ENCODE data around the gene EPS8L3.

The EPS8L3 gene

DNA sequence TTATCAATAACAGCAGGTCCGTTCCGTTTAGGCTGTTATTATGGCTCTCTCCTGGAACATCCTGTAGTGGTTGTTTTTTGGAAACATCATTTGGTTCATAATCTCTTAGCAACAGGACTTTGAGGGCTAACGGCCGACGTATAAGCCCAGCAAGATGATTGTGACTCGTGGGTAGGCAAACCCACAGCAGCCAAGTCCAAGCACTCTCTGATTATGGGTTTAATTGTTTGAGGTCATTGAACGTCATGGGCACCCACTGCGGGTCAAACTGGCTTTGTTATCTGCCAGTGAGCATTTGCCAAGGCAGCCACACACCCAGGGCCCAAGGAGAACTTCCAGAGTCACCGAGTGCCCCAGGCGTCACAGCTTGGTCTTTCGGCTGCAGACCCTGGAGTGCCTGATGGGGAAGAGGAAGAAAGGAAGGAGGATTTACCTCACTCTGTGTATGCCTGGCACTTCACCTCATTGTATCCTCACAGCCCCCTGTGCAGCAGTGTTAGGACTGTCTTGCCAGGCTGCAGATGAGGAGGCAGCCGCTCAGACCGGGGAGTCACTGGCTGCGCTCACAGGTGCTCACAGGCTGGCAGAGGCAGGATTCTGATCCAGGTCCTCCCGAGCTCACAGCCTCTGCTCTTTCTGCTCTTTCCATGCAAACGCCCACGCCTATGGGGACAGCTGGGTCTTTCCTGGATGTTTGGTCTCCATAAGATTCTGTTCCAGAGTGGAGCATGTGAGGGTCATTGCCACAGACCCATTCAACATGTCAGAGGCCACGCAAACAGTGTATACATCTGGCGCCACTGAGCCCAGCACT is 30.8 kb upstream of the EPS8L3 start:
- no peak for DNase-seq
- no peaks in the 10 kb centered on the region for H3K9me3 Mint-ChIP-seq
- H3K4me1 Mint-ChIP-seq: peaks cover 60% of the 10 kb centered on the region
- H3K27me3 Mint-ChIP-seq (ENCODE audit: low read depth, poor library complexity): peaks cover 5% of the 10 kb centered on the region
- TF ChIP-seq, protein P1, sequence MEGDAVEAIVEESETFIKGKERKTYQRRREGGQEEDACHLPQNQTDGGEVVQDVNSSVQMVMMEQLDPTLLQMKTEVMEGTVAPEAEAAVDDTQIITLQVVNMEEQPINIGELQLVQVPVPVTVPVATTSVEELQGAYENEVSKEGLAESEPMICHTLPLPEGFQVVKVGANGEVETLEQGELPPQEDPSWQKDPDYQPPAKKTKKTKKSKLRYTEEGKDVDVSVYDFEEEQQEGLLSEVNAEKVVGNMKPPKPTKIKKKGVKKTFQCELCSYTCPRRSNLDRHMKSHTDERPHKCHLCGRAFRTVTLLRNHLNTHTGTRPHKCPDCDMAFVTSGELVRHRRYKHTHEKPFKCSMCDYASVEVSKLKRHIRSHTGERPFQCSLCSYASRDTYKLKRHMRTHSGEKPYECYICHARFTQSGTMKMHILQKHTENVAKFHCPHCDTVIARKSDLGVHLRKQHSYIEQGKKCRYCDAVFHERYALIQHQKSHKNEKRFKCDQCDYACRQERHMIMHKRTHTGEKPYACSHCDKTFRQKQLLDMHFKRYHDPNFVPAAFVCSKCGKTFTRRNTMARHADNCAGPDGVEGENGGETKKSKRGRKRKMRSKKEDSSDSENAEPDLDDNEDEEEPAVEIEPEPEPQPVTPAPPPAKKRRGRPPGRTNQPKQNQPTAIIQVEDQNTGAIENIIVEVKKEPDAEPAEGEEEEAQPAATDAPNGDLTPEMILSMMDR (IDR thresholded peaks at IDR 0.05): no peak
- no peak overlapping the region for H3K27ac Mint-ChIP-seq
- H3K4me3 Mint-ChIP-seq: no peak overlapping the region
- no peaks in the 10 kb centered on the region for H3K36me3 Mint-ChIP-seq (ENCODE audit: low read depth)

DNA sequence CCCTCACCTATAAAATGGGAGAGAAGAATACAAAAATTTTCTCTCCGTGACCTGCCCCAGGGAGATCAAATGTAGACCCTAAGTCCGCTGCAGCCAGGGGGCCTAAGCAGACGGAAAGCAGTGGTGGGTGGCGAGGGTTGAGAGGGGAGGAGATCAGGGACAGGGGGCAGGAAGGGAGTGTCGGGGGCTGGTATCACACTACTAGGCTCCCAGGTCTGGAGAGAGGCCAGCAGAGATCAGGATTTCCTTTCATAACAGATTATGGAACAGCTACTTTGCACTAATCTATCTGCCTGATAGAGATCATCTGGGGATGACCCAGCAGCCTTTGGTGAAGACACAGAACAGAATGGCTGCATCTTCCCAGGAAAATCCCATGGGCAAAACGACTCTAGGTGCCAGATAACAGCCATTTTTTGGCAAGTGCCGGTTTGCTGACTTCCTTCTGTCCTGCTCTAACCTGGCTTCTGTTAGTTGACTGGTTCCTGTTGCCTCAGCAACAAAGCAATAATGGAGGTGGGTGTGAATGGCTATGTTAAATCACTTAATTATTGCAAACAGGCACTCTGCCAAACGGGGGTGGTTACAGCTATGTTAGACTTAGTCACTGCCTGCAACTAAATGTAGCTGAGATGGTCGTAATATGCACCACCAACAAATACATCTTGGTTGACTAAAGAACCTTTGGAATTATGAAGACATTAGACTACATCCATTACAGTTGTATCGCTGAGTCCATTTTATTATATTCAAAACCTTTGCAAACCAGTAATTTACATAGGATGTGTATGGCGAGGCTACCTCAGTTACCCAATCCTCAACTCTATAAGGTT is 30.0 kb upstream of the EPS8L3 start:
- H3K4me1 Mint-ChIP-seq: peaks cover 68% of the 10 kb centered on the region
- no peaks in the 10 kb centered on the region for H3K36me3 Mint-ChIP-seq (ENCODE audit: low read depth)
- H3K9me3 Mint-ChIP-seq: no peaks in the 10 kb centered on the region
- peak overlapping the region; percentile 55 for H3K27ac Mint-ChIP-seq
- DNase-seq: no peak
- H3K4me3 Mint-ChIP-seq: peak overlapping the region; percentile 53
- peaks cover 5% of the 10 kb centered on the region for H3K27me3 Mint-ChIP-seq (ENCODE audit: low read depth, poor library complexity)
- TF ChIP-seq, protein P1 (IDR thresholded peaks at IDR 0.05): no peak

DNA sequence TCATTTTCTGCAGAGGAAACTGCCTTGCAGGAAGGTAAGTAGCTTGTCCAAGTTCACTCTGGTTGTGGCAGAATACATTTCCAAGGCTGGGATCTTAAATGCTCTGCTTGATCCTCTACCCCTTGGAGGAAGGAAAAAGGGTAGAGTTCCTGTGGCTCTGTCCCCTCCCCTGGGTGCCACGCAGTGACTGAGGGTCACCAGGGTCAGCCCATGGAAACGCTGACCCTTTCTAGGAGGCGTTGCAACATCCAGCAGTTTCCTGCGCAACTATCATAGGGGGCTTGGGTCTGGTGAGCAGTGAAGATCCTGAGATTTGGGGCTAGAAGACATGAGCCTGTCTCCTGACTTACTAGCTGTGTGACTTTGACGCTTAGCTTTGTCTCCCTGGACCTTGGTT is 29.4 kb upstream of the EPS8L3 start:
- TF ChIP-seq, protein P1 (IDR thresholded peaks at IDR 0.05): no peak
- H3K36me3 Mint-ChIP-seq (ENCODE audit: low read depth): no peaks in the 10 kb centered on the region
- no peaks in the 10 kb centered on the region for H3K9me3 Mint-ChIP-seq
- peak overlapping the region; percentile 53 for H3K4me3 Mint-ChIP-seq
- peaks cover under 1% of the 10 kb centered on the region for H3K27me3 Mint-ChIP-seq (ENCODE audit: low read depth, poor library complexity)
- DNase-seq: no peak
- H3K27ac Mint-ChIP-seq: peak overlapping the region; percentile 55
- peaks cover 74% of the 10 kb centered on the region for H3K4me1 Mint-ChIP-seq

DNA sequence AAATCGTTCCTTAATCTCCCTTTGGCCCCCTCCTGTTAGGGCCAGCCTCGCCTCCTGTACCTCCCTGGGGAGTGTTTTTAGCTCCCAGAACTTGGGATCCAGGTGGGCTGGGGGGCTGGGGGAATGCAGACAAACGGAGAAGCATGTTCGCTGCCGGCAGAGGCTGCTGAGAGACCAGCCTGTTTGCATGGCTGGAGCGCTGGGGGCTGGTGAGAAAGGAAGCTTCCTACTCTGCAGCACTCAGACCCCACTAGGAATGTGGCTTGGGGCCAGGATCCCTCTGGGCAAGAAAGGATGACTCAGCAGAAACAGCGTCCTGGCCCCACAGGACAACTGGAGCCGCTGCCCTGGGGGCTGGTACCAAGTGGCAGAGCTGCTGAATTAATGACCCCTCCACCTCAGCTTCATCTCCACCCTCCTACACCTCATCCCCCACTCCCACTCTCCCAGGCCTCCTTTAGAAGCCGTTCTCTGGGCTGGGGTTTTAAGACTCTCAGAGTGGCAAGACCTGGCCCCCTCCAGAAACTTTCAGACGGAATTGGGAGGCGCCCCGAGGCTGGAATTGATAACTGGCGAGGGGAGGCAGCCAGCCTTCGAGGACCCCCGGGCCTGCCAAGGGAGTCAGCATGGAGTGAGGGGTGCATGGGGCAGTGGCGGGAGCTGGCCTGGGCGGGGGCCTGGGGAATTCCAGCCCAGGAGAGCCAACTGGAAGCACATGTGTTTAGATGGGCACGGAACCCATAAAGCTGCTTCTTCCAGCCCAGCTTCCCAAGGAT is 28.5 kb upstream of the EPS8L3 start:
- no peak overlapping the region for H3K27ac Mint-ChIP-seq
- no peaks in the 10 kb centered on the region for H3K9me3 Mint-ChIP-seq
- TF ChIP-seq, protein P1 (IDR thresholded peaks at IDR 0.05): no peak
- DNase-seq: peak; percentile 64
- H3K4me1 Mint-ChIP-seq: peaks cover 83% of the 10 kb centered on the region
- no peak overlapping the region for H3K4me3 Mint-ChIP-seq
- H3K27me3 Mint-ChIP-seq (ENCODE audit: low read depth, poor library complexity): no peaks in the 10 kb centered on the region
- no peaks in the 10 kb centered on the region for H3K36me3 Mint-ChIP-seq (ENCODE audit: low read depth)

DNA sequence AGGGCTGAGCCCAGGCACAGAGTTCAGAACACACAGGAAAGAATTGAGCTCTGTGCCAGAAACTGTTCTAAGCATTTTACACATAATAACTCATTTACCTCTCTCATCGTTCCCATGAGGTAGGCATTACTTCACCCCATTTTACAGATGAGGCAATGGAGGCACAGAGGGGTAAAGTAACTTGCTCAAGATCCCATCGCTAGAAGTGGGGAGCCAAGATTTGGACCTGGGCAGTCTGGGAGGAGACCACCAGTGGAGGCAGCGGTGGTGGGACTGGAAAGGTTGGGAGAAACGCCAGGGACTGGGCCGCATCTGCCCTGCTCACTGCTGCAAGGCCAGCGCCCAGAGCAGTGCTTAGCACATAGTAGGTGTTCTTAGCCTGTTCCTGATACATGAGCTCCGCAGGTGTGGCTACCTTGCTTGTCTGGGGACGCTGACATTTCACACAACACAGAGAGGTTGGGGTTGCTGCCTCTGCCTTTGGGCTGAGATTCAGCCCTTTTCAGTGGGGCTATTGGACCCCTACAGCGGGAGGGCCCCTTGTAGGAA is 27.8 kb upstream of the EPS8L3 start:
- Mint-ChIP-seq H3K4me3 (peak overlapping the region; percentile 11), H3K36me3 (ENCODE audit: low read depth) (no peaks in the 10 kb centered on the region), H3K4me1 (peaks cover 85% of the 10 kb centered on the region), H3K27me3 (ENCODE audit: low read depth, poor library complexity) (no peaks in the 10 kb centered on the region), H3K9me3 (no peaks in the 10 kb centered on the region), H3K27ac (peak overlapping the region; percentile 66)
- TF ChIP-seq, protein P1 (IDR thresholded peaks at IDR 0.05): no peak
- DNase-seq: no peak
